K562 (cell line): ENCODE results near the gene ITPK1. TPM values are rescaled to one million over a fixed set of nuclear protein-coding genes. Genes with fewer than 3 reads are reported as not detected.

ENCODE experiments used
- ATAC-seq: fragments of 200-7000 bp; cut with Tn5 transposase; 3 replicates; pipeline ENCODE4 v1.9.1; 2020; ENCODE audit warnings: moderate library complexity
- BruUV-seq: library from RNA; stranded (reverse); fragments of 400-500 nt; replicated peaks from 2 replicates; lab custom pipeline; 2021; lab: Mats Ljungman, UMichigan
- CTCF ChIA-PET: fragments of 300-600 bp; formaldehyde crosslinking; extraction: SDS; loops from one replicate; lab custom pipeline; 2021; ENCODE audit warnings: low intra/inter-chr PET ratio; lab: Yijun Ruan, JAX
- POLR2A ChIA-PET: fragments of 300-600, 350-650 bp; sonication (Branson Sonifier 250); formaldehyde crosslinking; extraction: SDS; loops from one replicate; lab custom pipeline; 2021; ENCODE audit warnings: antibody characterized with exemption, inconsistent platforms; lab: Yijun Ruan, JAX
- DNase-seq, 4 experiments: peaks; one replicate each; pipeline versions ENCODE4 v3.0.0 to v3.0.0-alpha.2; 2011 to 2018; ENCODE audit warnings: low spot score in 3 of 4, mixed read lengths in 3 of 4; ENCODE audit errors: extremely low read depth in 1 of 4
- FAIRE-seq: peaks from 2 replicates; lab custom pipeline; 2011; peaks lifted over from hg19 to GRCh38; lab: Jason Lieb, UNC
- H2AFZ ChIP-seq: 2 replicates; pipeline ENCODE4 v1.6.0; 2011; ENCODE audit warnings: low read depth, low read length, control low read depth, inconsistent platforms
- H3K27ac ChIP-seq: fragments of 200-600 bp; 3 replicates; pipeline ENCODE4 v1.8.0; 2011; ENCODE audit warnings: low read depth, mild to moderate bottlenecking, control low read depth, inconsistent platforms, low read length, moderate library complexity, mixed read lengths; ENCODE audit errors: extremely low read depth
- H3K27me3 ChIP-seq, 2 experiments: fragments of 300-600 bp in 1 of 2; 2 replicates in 1 of 2; 3 replicates in 1 of 2; pipeline versions ENCODE4 v1.6.0 to v1.8.0; 2011; ENCODE audit warnings: inconsistent platforms in 2 of 2, low read length in 2 of 2, mild to moderate bottlenecking in 1 of 2, mixed read lengths in 1 of 2, moderate library complexity in 1 of 2; ENCODE audit not compliant: control insufficient read depth in 2 of 2, insufficient read depth in 2 of 2
- H3K36me3 ChIP-seq: fragments of 300-600 bp; 3 replicates; pipeline ENCODE4 v1.8.0; 2011; ENCODE audit warnings: mild to moderate bottlenecking, low read length, inconsistent platforms; ENCODE audit not compliant: control insufficient read depth, insufficient read depth
- H3K4me1 ChIP-seq, 2 experiments: fragments of 200-600 bp in 1 of 2; replicated peaks in 1 of 2; 2 replicates in 1 of 2; 3 replicates in 1 of 2; pipeline versions ENCODE4 v1.5.1 to v1.8.0; 2011; ENCODE audit warnings: inconsistent platforms in 2 of 2, low read length in 2 of 2, mild to moderate bottlenecking in 1 of 2, mixed read lengths in 1 of 2, moderate library complexity in 1 of 2; ENCODE audit not compliant: control insufficient read depth in 2 of 2, insufficient read depth in 2 of 2
- H3K4me2 ChIP-seq: 2 replicates; pipeline ENCODE4 v1.6.1; 2011; ENCODE audit warnings: low read length, control low read depth, inconsistent platforms, mixed read lengths; ENCODE audit not compliant: insufficient read depth
- H3K4me3 ChIP-seq: fragments of 200-600 bp; sonication (generic), shearing (Covaris generic); 2 replicates; pipeline ENCODE4 v1.5.1; 2016; ENCODE audit warnings: control low read depth, inconsistent platforms
- H3K79me2 ChIP-seq: fragments of 200-600 bp; 3 replicates; pipeline ENCODE4 v1.8.0; 2011; ENCODE audit warnings: low read length, inconsistent platforms; ENCODE audit not compliant: control insufficient read depth, insufficient read depth
- H3K9ac ChIP-seq, 2 experiments: 2 replicates each; pipeline versions ENCODE4 v1.6.0 to v1.6.1; 2011; ENCODE audit warnings: low read depth in 2 of 2, low read length in 2 of 2, control low read depth in 1 of 2, inconsistent platforms in 1 of 2, mild to moderate bottlenecking in 1 of 2, mixed read lengths in 1 of 2; ENCODE audit not compliant: insufficient read depth in 1 of 2
- H3K9me1 ChIP-seq: one replicate; pipeline ENCODE4 v1.6.0; 2011; ENCODE audit warnings: inconsistent platforms, mild to moderate bottlenecking, low read length, moderate library complexity; ENCODE audit not compliant: control insufficient read depth, insufficient read depth
- H3K9me3 ChIP-seq: replicated peaks from 2 replicates; pipeline ENCODE4 v1.5.1; 2011; ENCODE audit warnings: low read depth, low read length, inconsistent platforms; ENCODE audit not compliant: control insufficient read depth, insufficient read depth
- H4K20me1 ChIP-seq: replicated peaks from 2 replicates; pipeline ENCODE4 v1.6.1; 2011; ENCODE audit warnings: low read length, inconsistent platforms, mixed read lengths; ENCODE audit not compliant: control insufficient read depth, insufficient read depth
- ATF6 ChIP-seq: sonication (generic); formaldehyde crosslinking; IDR thresholded peaks from 2 replicates; pipeline ENCODE4 v1.4.0; 2020; ENCODE audit warnings: mild to moderate bottlenecking, missing genetic modification reagents
- CREBBP ChIP-seq: IDR thresholded peaks from one replicate; pipeline ENCODE4 v1.6.1; 2012; ENCODE audit warnings: low read depth, mild to moderate bottlenecking, control low read depth, inconsistent platforms, low read length
- HSF4 ChIP-seq: fragments of 250-450 bp; sonication (Bioruptor Pico); IDR thresholded peaks from 2 replicates; pipeline ENCODE4 v2.1.2; 2022; ENCODE audit warnings: mild to moderate bottlenecking, moderate library complexity, borderline replicate concordance
- NFATC3 ChIP-seq: fragments of 450-650 bp; IDR thresholded peaks from 2 replicates; pipeline ENCODE4 v1.6.1; 2017; ENCODE audit warnings: mild to moderate bottlenecking
- NFIX ChIP-seq: fragments of 250-450 bp; sonication (Bioruptor Pico); IDR thresholded peaks from 2 replicates; pipeline ENCODE4 v1.4.0; 2020; ENCODE audit warnings: low read depth, mild to moderate bottlenecking, moderate library complexity
- SMAD2 ChIP-seq: fragments of 150-350 bp; IDR thresholded peaks from 2 replicates; pipeline ENCODE4 v1.6.1; 2014; ENCODE audit warnings: low read depth, mild to moderate bottlenecking, low read length
- TSC22D4 ChIP-seq: fragments of 450-650 bp; IDR thresholded peaks from 2 replicates; pipeline ENCODE4 v1.6.1; 2016; ENCODE audit warnings: missing genetic modification characterization, missing biosample characterization, control low read depth
- ZBTB43 ChIP-seq: sonication (generic); formaldehyde crosslinking; IDR thresholded peaks from 2 replicates; pipeline ENCODE4 v1.8.0; 2023; ENCODE audit warnings: mild to moderate bottlenecking, missing genetic modification reagents
- ZNF197 ChIP-seq: fragments of 200-800 bp; sonication (Bioruptor generic); IDR thresholded peaks from 2 replicates; pipeline ENCODE4 v1.6.1; 2016; ENCODE audit warnings: low read depth, missing genetic modification characterization, missing compliant biosample characterization
- ZNF239 ChIP-seq: fragments of 250-450 bp; sonication (Bioruptor Pico); IDR thresholded peaks from 2 replicates; pipeline ENCODE4 v1.4.0; 2020; ENCODE audit warnings: mild to moderate bottlenecking
- ZNF395 ChIP-seq: fragments of 200-800 bp; sonication (Bioruptor generic); IDR thresholded peaks from 2 replicates; pipeline ENCODE4 v1.6.1; 2017; ENCODE audit warnings: missing genetic modification characterization, missing compliant biosample characterization
- WGBS: fragments of 100-300 bp; shearing (Covaris generic); methylation state at CpG from one replicate; pipeline ENCODE4 v1.1.6; 2016; ENCODE audit warnings: low coverage, mixed read lengths; ENCODE audit not compliant: insufficient coverage; ENCODE audit errors: missing lambda C conversion rate; 5-methylcytosine and 5-hydroxymethylcytosine counted together
- in situ Hi-C: fragments of 300-500 bp; cut with MboI; formaldehyde crosslinking; loops from 4 replicates; pipeline ENCODE4 v1.15.0; 2018; ENCODE audit warnings: inconsistent platforms, mixed read lengths
- intact Hi-C: fragments of 100-400 bp; cut with micrococcal nuclease; formaldehyde crosslinking; loops from 2 replicates; pipeline ENCODE4 v1.14.2; 2022
- polyA plus RNA-seq, 8 experiments: library from polyadenylated mRNA; depleted of rRNA in 4 of 8; stranded (reverse) in 5 of 8; unstranded in 3 of 8; fragments of >200 nt; fragmentation: Nextera tagmentation in 2 of 8; fragmentation: Illumina TruSeq in 1 of 8; extraction: Ambion mirVana in 2 of 8; extraction: Trizol in 1 of 8; gene quantifications; 2 replicates each; pipeline versions ENCODE4 v1.2.1 to v1.2.3, GENCODE V29; 2011 to 2014; ENCODE audit warnings: inconsistent platforms in 1 of 8, missing spikeins in 1 of 8
- total RNA-seq, 7 experiments: library from RNA; depleted of rRNA in 6 of 7; stranded (reverse); fragments of >200 nt in 6 of 7; fragmentation: Illumina TruSeq in 2 of 7; extraction: Trizol in 2 of 7; gene quantifications; 2 replicates each; pipeline versions ENCODE4 v1.2.1 to v1.2.3, GENCODE V29; 2011 to 2021; ENCODE audit warnings: low replicate concordance in 1 of 7

The ITPK1 gene
- total and polyA plus RNA-seq, 9 of the 15 experiments (the other 6 are each of a cell fraction or from before 2014, with no cell fraction given) = 1.2 to 39.2 (median 23.0) TPM

DNA sequence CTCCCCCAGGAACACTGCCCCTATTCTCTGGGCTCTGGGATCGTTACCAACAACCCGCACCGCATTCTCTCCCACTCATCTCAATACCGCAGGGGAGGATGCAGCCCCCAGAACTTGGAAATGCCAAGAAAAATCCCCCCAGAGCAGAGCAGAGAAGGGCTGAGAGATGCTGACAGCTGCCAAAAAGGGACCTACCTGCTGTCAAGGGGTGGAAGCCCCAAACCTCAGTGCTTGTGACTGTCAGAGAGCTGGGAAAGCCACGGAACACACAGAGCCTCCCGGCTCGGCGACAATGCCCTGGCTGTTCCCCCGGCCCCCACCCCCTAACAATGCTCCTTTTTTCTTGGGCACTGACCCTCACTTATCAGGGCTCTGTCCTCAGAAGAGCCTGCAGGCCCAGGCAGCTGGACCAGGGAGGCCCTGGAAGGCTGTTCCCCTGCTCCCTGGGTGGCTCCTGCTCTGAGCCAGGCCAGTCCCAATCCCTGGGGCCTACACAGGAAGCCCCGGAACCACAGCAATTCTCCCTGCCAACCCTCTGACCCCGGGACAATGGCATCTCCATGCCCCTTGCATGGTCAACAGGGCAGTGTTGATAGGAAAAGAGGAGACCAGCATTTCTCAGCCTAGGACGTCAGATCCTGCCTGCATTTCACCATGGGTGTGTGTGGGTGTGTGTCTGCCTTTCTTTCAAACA lies 78.9 kb downstream of the ITPK1 start:
- H3K9me3 ChIP-seq = no peaks in the 10 kb centered on the region
- in situ Hi-C loops (no loop called here), intact Hi-C loops (no loop called here)
- no peak overlapping the region for H3K27ac ChIP-seq
- no TSS peak for BruUV-seq
- H3K79me2 ChIP-seq = no peaks in the 10 kb centered on the region
- no peak overlapping the region for H3K4me3 ChIP-seq
- TF ChIP-seq HSF4 (CRISPR knock-in tag) = no peak
- TF ChIP-seq NFIX (CRISPR knock-in tag) = no peak
- no peak for TF ChIP-seq ZNF395 (CRISPR knock-in tag)
- no peak for TF ChIP-seq CREBBP
- TF ChIP-seq ZNF239 = no peak
- TF ChIP-seq ZNF197 (CRISPR knock-in tag) = no peak
- TF ChIP-seq ZBTB43 (CRISPR knock-in tag) = no peak
- TF ChIP-seq ATF6 (CRISPR knock-in tag) = no peak
- no peak for TF ChIP-seq NFATC3
- no peak for TF ChIP-seq SMAD2
- no peak for TF ChIP-seq TSC22D4 (tag)
- POLR2A ChIA-PET = no interaction called here
- peaks cover 9% of the 10 kb centered on the region for H4K20me1 ChIP-seq
- FAIRE-seq (no peak), ATAC-seq (no peak), DNase-seq (no peak)
- 0 out of 4 replicates have a peak overlapping the region, but pooled peaks of 1 of the 2 experiments have one; percentile 35 for H3K9ac ChIP-seq
- H3K4me1 ChIP-seq = peaks cover 0 to 29% of the 10 kb centered on the region in 2 experiments; a peak in 2 of 5 replicates
- peaks cover 8% of the 10 kb centered on the region for H3K9me1 ChIP-seq
- CTCF ChIA-PET = no interaction called here
- no peaks in the 10 kb centered on the region for H3K36me3 ChIP-seq
- H3K4me2 ChIP-seq = no peak overlapping the region
- 50% methylated on average over 11 of the region's 12 CpGs for WGBS
- no peaks in the 10 kb centered on the region for H3K27me3 ChIP-seq
- no peak overlapping the region for H2AFZ ChIP-seq
